ENCODE data around the gene EFCAB8.
"Not testable (repeated sequence)": the region's sequence is repeated elsewhere in the genome, so short reads cannot be mapped to it uniquely, and the experiment has no call there.

EFCAB8 gene

GRCh38 chr20:32909896-32910571 is 51.3 kb downstream of the EFCAB8 start:
- no peak for DNase-seq (ENCODE audit: low read depth, low spot score)

- no peak for DNase-seq (ENCODE audit: low read depth, low spot score)
Measured at GRCh38 chr20:32911355-32911754, 52.6 kb downstream of the EFCAB8 start.

- no peak for DNase-seq (ENCODE audit: low read depth, low spot score)
Measured at GRCh38 chr20:32912688-32913087, 54.0 kb downstream of the EFCAB8 start.

GRCh38 chr20:32914031-32914430 is 55.3 kb downstream of the EFCAB8 start:
- no peak for DNase-seq (ENCODE audit: low read depth, low spot score)

- no peak for DNase-seq (ENCODE audit: low read depth, low spot score)
Measured at GRCh38 chr20:32917191-32917950, 58.6 kb downstream of the EFCAB8 start.

- DNase-seq (ENCODE audit: low read depth, low spot score), result no peak
Measured at GRCh38 chr20:32918296-32918695, 59.6 kb downstream of the EFCAB8 start.

- DNase-seq (ENCODE audit: low read depth, low spot score), result no peak
Measured at GRCh38 chr20:32918751-32919150, 60.0 kb downstream of the EFCAB8 start.

GRCh38 chr20:32920066-32920465 is 61.3 kb downstream of the EFCAB8 start:
- DNase-seq (ENCODE audit: low read depth, low spot score), result no peak

GRCh38 chr20:32920530-32921298 is 62.0 kb downstream of the EFCAB8 start:
- no peak for DNase-seq (ENCODE audit: low read depth, low spot score)

GRCh38 chr20:32922466-32922865 is 63.7 kb downstream of the EFCAB8 start:
- DNase-seq (ENCODE audit: low read depth, low spot score), result no peak

- no peak for DNase-seq (ENCODE audit: low read depth, low spot score)
Measured at GRCh38 chr20:32924781-32925180, 66.1 kb downstream of the EFCAB8 start.

- DNase-seq (ENCODE audit: low read depth, low spot score), result no peak
Measured at GRCh38 chr20:32925481-32926196, 66.9 kb downstream of the EFCAB8 start.

GRCh38 chr20:32929162-32929561 is 70.4 kb downstream of the EFCAB8 start:
- no peak for DNase-seq (ENCODE audit: low read depth, low spot score)

GRCh38 chr20:32930181-32930580 is 71.5 kb downstream of the EFCAB8 start:
- no peak for DNase-seq (ENCODE audit: low read depth, low spot score)

GRCh38 chr20:32930701-32931100 is 72.0 kb downstream of the EFCAB8 start:
- DNase-seq (ENCODE audit: low read depth, low spot score), result no peak

- DNase-seq (ENCODE audit: low read depth, low spot score), result no peak
Measured at GRCh38 chr20:32934580-32934979, 75.9 kb downstream of the EFCAB8 start.

- no peak for DNase-seq (ENCODE audit: low read depth, low spot score)
Measured at GRCh38 chr20:32941155-32941885, 82.6 kb downstream of the EFCAB8 start.

- DNase-seq (ENCODE audit: low read depth, low spot score), result no peak
Measured at GRCh38 chr20:32943490-32944052, 84.8 kb downstream of the EFCAB8 start.

- no peak for DNase-seq (ENCODE audit: low read depth, low spot score)
Measured at GRCh38 chr20:32945710-32946221, 87.0 kb downstream of the EFCAB8 start.

GRCh38 chr20:32946629-32947028 is 87.9 kb downstream of the EFCAB8 start:
- DNase-seq (ENCODE audit: low read depth, low spot score), result no peak

- DNase-seq (ENCODE audit: low read depth, low spot score), result not testable (repeated sequence)
Measured at GRCh38 chr20:32950539-32950938, 91.8 kb downstream of the EFCAB8 start.

Measured in smooth muscle cell of the brain vasculature (primary cell).